GM23338 (cell line): ENCODE measurements around the gene ZFYVE26. TPM values are rescaled to one million over a fixed set of nuclear protein-coding genes. Genes with fewer than 3 reads are reported as not detected.
A peak's percentile ranks its signal among the peaks of the same experiment; 100 is the strongest.

ENCODE experiments used
- ATAC-seq: fragments of 200-7000 bp; cut with Tn5 transposase; 3 replicates; pipeline ENCODE4 v1.9.1; 2020
- DNase-seq: peaks from one replicate; pipeline ENCODE4 v3.0.0-alpha.2; 2015; ENCODE audit warnings: low spot score
- H2AFZ ChIP-seq: fragments of 200-600 bp; sonication (generic); 2 replicates; pipeline ENCODE4 v1.8.0; 2016; ENCODE audit warnings: antibody characterized with exemption, mild to moderate bottlenecking, moderate library complexity
- H3F3A ChIP-seq: fragments of 200-600 bp; sonication (generic); replicated peaks from 2 replicates; pipeline ENCODE4 v1.8.0; 2017; ENCODE audit warnings: antibody characterized with exemption, mixed run types, low read depth
- H3K27ac ChIP-seq: fragments of 200-600 bp; sonication (generic); 2 replicates; pipeline ENCODE4 v1.6.1; 2016; ENCODE audit warnings: low read depth
- H3K27me3 ChIP-seq: fragments of 200-600 bp; sonication (generic); 2 replicates; pipeline ENCODE4 v1.8.0; 2016; ENCODE audit warnings: mild to moderate bottlenecking, mixed run types, moderate library complexity; ENCODE audit not compliant: insufficient read depth
- H3K36me3 ChIP-seq: fragments of 200-600 bp; sonication (generic); 2 replicates; pipeline ENCODE4 v1.8.0; 2016; ENCODE audit warnings: mild to moderate bottlenecking; ENCODE audit not compliant: insufficient read depth
- H3K4me1 ChIP-seq: fragments of 200-600 bp; sonication (generic); 2 replicates; pipeline ENCODE4 v1.8.0; 2016; ENCODE audit warnings: mild to moderate bottlenecking, moderate library complexity; ENCODE audit not compliant: insufficient read depth
- H3K4me2 ChIP-seq: fragments of 200-600 bp; sonication (generic); 2 replicates; pipeline ENCODE4 v1.7.1; 2017; ENCODE audit warnings: mixed run types
- H3K4me3 ChIP-seq: fragments of 200-600 bp; sonication (generic); 2 replicates; pipeline ENCODE4 v1.6.1; 2016; ENCODE audit warnings: mixed run types
- H3K79me2 ChIP-seq: fragments of 200-600 bp; sonication (generic); replicated peaks from 2 replicates; pipeline ENCODE4 v1.8.0; 2017; ENCODE audit warnings: mild to moderate bottlenecking; ENCODE audit not compliant: insufficient read depth
- H3K9me2 ChIP-seq: fragments of 200-600 bp; sonication (generic); 2 replicates; pipeline ENCODE4 v1.8.0; 2017; ENCODE audit not compliant: insufficient read depth
- H4K20me1 ChIP-seq: fragments of 200-600 bp; sonication (generic); replicated peaks from 2 replicates; pipeline ENCODE4 v1.8.0; 2017; ENCODE audit warnings: mild to moderate bottlenecking; ENCODE audit not compliant: insufficient read depth
- H3K27ac Mint-ChIP-seq: 2 replicates; pipeline ENCODE4 v1.8.0; 2020; ENCODE audit warnings: inconsistent platforms, mild to moderate bottlenecking, moderate library complexity, mixed read lengths
- H3K27me3 Mint-ChIP-seq: 3 replicates; pipeline ENCODE4 v1.8.0; 2022; ENCODE audit warnings: low read depth, mild to moderate bottlenecking, moderate library complexity, mixed read lengths, inconsistent platforms; ENCODE audit not compliant: insufficient read depth, poor library complexity
- H3K36me3 Mint-ChIP-seq: 3 replicates; pipeline ENCODE4 v1.8.0; 2021; ENCODE audit warnings: low read depth, mild to moderate bottlenecking, inconsistent platforms, moderate library complexity, mixed read lengths
- H3K4me1 Mint-ChIP-seq: 3 replicates; pipeline ENCODE4 v1.8.0; 2020; ENCODE audit warnings: mild to moderate bottlenecking, inconsistent platforms, mixed read lengths
- H3K4me3 Mint-ChIP-seq: 3 replicates; pipeline ENCODE4 v1.8.0; 2021; ENCODE audit warnings: moderate library complexity, mild to moderate bottlenecking, inconsistent platforms, mixed read lengths
- H3K9me3 Mint-ChIP-seq: 3 replicates; pipeline ENCODE4 v1.8.0; 2020; ENCODE audit warnings: moderate library complexity, mild to moderate bottlenecking, inconsistent platforms, mixed read lengths
- CREB1 ChIP-seq: fragments of 250-450 bp; sonication (Bioruptor Pico); IDR thresholded peaks from 2 replicates; pipeline ENCODE4 v1.5.0; 2020; ENCODE audit warnings: low read depth, mild to moderate bottlenecking, moderate library complexity
- EZH2 ChIP-seq: fragments of 200-600 bp; sonication (generic); IDR thresholded peaks from one replicate; pipeline ENCODE4 v1.8.0; 2017; ENCODE audit warnings: antibody characterized with exemption, mild to moderate bottlenecking, low read depth; ENCODE audit not compliant: unreplicated experiment
- EZH2phosphoT487 ChIP-seq: fragments of 200-600 bp; sonication (generic); IDR thresholded peaks from one replicate; pipeline ENCODE4 v1.8.1; 2018; ENCODE audit warnings: antibody characterized with exemption; ENCODE audit not compliant: unreplicated experiment
- JUNB ChIP-seq: IDR thresholded peaks from one replicate; pipeline ENCODE4 v1.6.1; 2016; ENCODE audit warnings: antibody characterized with exemption; ENCODE audit not compliant: unreplicated experiment
- NANOG ChIP-seq: IDR thresholded peaks from 2 replicates; pipeline ENCODE4 v1.6.1; 2016; ENCODE audit warnings: antibody characterized with exemption, borderline replicate concordance
- POLR2AphosphoS5 ChIP-seq: IDR thresholded peaks from 2 replicates; pipeline ENCODE4 v1.6.1; 2016; ENCODE audit warnings: antibody characterized with exemption, low read depth
- STAT1 ChIP-seq: IDR thresholded peaks from one replicate; pipeline ENCODE4 v1.6.1; 2016; ENCODE audit warnings: antibody characterized with exemption; ENCODE audit not compliant: unreplicated experiment
- ZNF114 ChIP-seq: fragments of 250-450 bp; sonication (Bioruptor Pico); IDR thresholded peaks from 2 replicates; pipeline ENCODE4 v1.5.0; 2020; ENCODE audit warnings: mild to moderate bottlenecking, moderate library complexity
- polyA plus RNA-seq: library from polyadenylated mRNA; unstranded; fragments of >200 nt; fragmentation: Nextera tagmentation; extraction: Ambion mirVana; gene quantifications from 2 replicates; pipeline ENCODE4 v1.2.1, GENCODE V29; 2016
- total RNA-seq: library from RNA; depleted of rRNA; stranded (reverse); fragments of >200 nt; shearing (Covaris generic); gene quantifications from 2 replicates; pipeline ENCODE4 v1.2.3, GENCODE V29; 2014
- TF ChIP-seq, protein P1 (sequence below): fragments of 250-450 bp; sonication (Bioruptor Pico); IDR thresholded peaks from 2 replicates; pipeline ENCODE4 v1.5.0; 2020; ENCODE audit warnings: mild to moderate bottlenecking, moderate library complexity
- TF ChIP-seq, protein P2 (sequence below), 2 experiments: fragments of 200-600 bp in 1 of 2; sonication (generic) in 1 of 2; conservative IDR thresholded peaks; 2 replicates each; pipeline versions ENCODE4 v1.5.1 to v1.6.1; 2016 to 2017; ENCODE audit warnings: antibody characterized with exemption in 2 of 2, low read depth in 2 of 2, mild to moderate bottlenecking in 2 of 2, moderate library complexity in 1 of 2
- TF ChIP-seq, protein P3 (sequence below): IDR thresholded peaks from 2 replicates; pipeline ENCODE4 v1.6.1; 2016; ENCODE audit warnings: antibody characterized with exemption

Gene ZFYVE26
- total and polyA plus RNA-seq, 2 experiments from 2014 or later: 5.6 to 36.0 TPM

DNA sequence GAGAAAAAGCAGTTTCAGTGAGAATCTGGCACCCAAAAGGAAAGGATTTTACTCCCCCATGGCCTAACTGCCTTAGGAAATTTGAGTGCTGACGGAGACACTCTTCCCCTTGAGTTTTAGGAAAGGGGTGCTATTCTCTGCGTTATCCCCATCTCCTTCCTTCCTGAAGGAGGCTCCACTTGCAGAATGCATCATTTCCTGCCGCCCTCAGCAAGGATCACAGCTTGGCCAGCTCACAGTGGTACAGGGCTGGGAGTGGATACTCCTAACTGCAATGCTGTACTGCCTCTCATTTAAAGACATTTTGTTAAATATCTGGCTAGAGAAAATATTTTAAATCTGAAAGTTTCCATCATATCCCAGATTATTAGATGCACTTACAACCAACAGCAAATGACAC is 81.7 kb downstream of the ZFYVE26 start (continued):
- TF ChIP-seq, protein P1, sequence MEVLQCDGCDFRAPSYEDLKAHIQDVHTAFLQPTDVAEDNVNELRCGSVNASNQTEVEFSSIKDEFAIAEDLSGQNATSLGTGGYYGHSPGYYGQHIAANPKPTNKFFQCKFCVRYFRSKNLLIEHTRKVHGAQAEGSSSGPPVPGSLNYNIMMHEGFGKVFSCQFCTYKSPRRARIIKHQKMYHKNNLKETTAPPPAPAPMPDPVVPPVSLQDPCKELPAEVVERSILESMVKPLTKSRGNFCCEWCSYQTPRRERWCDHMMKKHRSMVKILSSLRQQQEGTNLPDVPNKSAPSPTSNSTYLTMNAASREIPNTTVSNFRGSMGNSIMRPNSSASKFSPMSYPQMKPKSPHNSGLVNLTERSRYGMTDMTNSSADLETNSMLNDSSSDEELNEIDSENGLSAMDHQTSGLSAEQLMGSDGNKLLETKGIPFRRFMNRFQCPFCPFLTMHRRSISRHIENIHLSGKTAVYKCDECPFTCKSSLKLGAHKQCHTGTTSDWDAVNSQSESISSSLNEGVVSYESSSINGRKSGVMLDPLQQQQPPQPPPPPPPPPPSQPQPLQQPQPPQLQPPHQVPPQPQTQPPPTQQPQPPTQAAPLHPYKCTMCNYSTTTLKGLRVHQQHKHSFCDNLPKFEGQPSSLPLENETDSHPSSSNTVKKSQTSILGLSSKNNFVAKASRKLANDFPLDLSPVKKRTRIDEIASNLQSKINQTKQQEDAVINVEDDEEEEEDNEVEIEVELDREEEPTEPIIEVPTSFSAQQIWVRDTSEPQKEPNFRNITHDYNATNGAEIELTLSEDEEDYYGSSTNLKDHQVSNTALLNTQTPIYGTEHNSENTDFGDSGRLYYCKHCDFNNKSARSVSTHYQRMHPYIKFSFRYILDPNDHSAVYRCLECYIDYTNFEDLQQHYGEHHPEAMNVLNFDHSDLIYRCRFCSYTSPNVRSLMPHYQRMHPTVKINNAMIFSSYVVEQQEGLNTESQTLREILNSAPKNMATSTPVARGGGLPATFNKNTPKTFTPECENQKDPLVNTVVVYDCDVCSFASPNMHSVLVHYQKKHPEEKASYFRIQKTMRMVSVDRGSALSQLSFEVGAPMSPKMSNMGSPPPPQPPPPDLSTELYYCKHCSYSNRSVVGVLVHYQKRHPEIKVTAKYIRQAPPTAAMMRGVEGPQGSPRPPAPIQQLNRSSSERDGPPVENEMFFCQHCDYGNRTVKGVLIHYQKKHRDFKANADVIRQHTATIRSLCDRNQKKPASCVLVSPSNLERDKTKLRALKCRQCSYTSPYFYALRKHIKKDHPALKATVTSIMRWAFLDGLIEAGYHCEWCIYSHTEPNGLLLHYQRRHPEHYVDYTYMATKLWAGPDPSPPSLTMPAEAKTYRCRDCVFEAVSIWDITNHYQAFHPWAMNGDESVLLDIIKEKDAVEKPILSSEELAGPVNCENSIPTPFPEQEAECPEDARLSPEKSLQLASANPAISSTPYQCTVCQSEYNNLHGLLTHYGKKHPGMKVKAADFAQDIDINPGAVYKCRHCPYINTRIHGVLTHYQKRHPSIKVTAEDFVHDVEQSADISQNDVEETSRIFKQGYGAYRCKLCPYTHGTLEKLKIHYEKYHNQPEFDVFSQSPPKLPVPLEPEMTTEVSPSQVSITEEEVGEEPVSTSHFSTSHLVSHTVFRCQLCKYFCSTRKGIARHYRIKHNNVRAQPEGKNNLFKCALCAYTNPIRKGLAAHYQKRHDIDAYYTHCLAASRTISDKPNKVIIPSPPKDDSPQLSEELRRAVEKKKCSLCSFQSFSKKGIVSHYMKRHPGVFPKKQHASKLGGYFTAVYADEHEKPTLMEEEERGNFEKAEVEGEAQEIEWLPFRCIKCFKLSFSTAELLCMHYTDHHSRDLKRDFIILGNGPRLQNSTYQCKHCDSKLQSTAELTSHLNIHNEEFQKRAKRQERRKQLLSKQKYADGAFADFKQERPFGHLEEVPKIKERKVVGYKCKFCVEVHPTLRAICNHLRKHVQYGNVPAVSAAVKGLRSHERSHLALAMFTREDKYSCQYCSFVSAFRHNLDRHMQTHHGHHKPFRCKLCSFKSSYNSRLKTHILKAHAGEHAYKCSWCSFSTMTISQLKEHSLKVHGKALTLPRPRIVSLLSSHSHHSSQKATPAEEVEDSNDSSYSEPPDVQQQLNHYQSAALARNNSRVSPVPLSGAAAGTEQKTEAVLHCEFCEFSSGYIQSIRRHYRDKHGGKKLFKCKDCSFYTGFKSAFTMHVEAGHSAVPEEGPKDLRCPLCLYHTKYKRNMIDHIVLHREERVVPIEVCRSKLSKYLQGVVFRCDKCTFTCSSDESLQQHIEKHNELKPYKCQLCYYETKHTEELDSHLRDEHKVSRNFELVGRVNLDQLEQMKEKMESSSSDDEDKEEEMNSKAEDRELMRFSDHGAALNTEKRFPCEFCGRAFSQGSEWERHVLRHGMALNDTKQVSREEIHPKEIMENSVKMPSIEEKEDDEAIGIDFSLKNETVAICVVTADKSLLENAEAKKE (CRISPR knock-in tag): no peak
- TF ChIP-seq, protein P2, sequence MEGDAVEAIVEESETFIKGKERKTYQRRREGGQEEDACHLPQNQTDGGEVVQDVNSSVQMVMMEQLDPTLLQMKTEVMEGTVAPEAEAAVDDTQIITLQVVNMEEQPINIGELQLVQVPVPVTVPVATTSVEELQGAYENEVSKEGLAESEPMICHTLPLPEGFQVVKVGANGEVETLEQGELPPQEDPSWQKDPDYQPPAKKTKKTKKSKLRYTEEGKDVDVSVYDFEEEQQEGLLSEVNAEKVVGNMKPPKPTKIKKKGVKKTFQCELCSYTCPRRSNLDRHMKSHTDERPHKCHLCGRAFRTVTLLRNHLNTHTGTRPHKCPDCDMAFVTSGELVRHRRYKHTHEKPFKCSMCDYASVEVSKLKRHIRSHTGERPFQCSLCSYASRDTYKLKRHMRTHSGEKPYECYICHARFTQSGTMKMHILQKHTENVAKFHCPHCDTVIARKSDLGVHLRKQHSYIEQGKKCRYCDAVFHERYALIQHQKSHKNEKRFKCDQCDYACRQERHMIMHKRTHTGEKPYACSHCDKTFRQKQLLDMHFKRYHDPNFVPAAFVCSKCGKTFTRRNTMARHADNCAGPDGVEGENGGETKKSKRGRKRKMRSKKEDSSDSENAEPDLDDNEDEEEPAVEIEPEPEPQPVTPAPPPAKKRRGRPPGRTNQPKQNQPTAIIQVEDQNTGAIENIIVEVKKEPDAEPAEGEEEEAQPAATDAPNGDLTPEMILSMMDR (conservative IDR thresholded peaks at IDR 0.05; ENCODE audit: low read depth in 2 of 2): peak; percentile 49 to 58

DNA sequence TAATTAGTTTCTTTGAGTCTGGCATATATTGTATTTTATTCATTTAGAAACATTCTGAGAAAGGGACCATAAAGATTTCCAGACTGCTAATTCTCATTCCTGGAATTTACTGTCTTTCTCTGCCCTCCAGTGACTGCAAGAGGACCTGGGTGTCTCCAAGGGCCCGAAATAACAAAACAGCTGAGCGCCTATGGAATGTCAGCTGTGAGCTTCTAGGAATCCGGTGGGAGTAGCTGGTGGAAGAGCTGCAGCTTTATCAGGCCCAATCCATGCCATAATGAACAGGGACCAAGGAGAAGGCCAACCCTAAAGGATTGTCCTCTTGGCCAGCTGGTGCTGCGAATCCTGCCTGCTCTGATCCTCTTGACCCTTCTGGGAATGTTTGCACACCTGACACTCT is 82.8 kb downstream of the ZFYVE26 start:
- no peak overlapping the region for H2AFZ ChIP-seq
- no peak overlapping the region for H3K4me3 ChIP-seq
- H3K27ac ChIP-seq: no peak overlapping the region
- H4K20me1 ChIP-seq: no peaks in the 10 kb centered on the region
- no peaks in the 10 kb centered on the region for H3K36me3 Mint-ChIP-seq
- H3K27me3 Mint-ChIP-seq: peaks cover 3% of the 10 kb centered on the region
- H3K79me2 ChIP-seq: no peaks in the 10 kb centered on the region
- no peaks in the 10 kb centered on the region for H3K9me3 Mint-ChIP-seq
- H3F3A ChIP-seq: no peaks in the 10 kb centered on the region
- DNase-seq: peak; percentile 17
- no peak overlapping the region for H3K4me3 Mint-ChIP-seq
- no peak overlapping the region for H3K27ac Mint-ChIP-seq
- H3K27me3 ChIP-seq: no peaks in the 10 kb centered on the region
- H3K4me1 ChIP-seq: peaks cover 14% of the 10 kb centered on the region
- no peak for ATAC-seq
- peaks cover 27% of the 10 kb centered on the region for H3K4me1 Mint-ChIP-seq
- no peak for TF ChIP-seq POLR2AphosphoS5
- TF ChIP-seq ZNF114 (CRISPR knock-in tag): no peak
- TF ChIP-seq CREB1: no peak
- TF ChIP-seq STAT1: no peak
- TF ChIP-seq JUNB: no peak
- TF ChIP-seq, protein P3, sequence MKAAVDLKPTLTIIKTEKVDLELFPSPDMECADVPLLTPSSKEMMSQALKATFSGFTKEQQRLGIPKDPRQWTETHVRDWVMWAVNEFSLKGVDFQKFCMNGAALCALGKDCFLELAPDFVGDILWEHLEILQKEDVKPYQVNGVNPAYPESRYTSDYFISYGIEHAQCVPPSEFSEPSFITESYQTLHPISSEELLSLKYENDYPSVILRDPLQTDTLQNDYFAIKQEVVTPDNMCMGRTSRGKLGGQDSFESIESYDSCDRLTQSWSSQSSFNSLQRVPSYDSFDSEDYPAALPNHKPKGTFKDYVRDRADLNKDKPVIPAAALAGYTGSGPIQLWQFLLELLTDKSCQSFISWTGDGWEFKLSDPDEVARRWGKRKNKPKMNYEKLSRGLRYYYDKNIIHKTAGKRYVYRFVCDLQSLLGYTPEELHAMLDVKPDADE: no peak
- TF ChIP-seq NANOG: no peak
- TF ChIP-seq EZH2: no peak
- no peak for TF ChIP-seq EZH2phosphoT487
- H3K9me2 ChIP-seq: no peaks in the 10 kb centered on the region
- H3K4me2 ChIP-seq: no peak overlapping the region
- no peaks in the 10 kb centered on the region for H3K36me3 ChIP-seq
